ENCODE data around the gene RIPOR1. TPM values are rescaled to one million over a fixed set of nuclear protein-coding genes. Genes with fewer than 3 reads are reported as not detected.

Gene RIPOR1
- polyA plus RNA-seq, 1 of the 3 experiments (the other 2 are of a cell fraction), result 24.7 TPM

DNA sequence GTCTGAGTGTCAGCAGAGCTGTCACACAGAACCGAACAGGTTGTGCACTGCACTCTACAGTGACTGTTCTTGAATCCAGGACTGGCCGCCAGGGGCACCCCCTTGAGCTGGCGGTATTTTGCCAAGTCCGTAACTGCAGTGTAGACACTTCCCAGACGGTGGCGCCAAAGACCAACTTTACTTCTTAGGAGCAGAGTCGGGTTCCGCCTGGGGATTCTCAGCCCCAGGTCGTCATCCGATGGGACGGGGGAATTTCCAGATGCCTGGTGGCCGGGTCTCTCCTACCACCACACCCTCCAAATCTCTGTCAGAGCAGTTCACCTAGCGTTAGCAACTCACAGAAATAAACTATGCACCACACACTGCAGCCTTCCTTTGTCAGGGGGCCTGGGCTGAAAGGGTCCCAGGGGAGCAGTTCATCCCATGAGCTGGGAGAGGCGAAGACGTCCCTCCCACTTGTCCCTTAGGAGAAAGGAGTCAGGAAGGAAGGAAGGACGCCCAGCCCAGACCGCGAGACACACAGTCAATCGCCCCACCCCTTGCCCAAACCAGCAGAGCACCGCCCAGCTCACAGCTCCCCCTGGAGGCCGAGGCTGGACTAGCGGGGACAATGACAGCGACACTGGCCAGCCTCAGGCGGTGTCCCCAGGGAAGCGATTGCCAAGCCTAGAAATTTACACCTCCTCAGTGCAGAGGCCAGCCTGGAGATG, 7.4 kb upstream of the RIPOR1 start:
- peak overlapping the region; percentile 99 for H3K4me2 ChIP-seq
- H3F3A ChIP-seq (replicated peaks; ENCODE audit: insufficient read depth), result peaks cover 16% of the 10 kb centered on the region
- peaks cover 3 to 5% of the 10 kb centered on the region in 2 experiments; a peak in 2 of 4 replicates for H3K4me1 ChIP-seq (ENCODE audit: control insufficient read depth in 1 of 2, insufficient read depth in 2 of 2, low read depth in 1 of 2, low read length in 1 of 2)
- H2AFZ ChIP-seq (ENCODE audit: low read depth), result peak overlapping the region; percentile 99
- H3K79me2 ChIP-seq (ENCODE audit: insufficient read depth), result no peaks in the 10 kb centered on the region
- DNase-seq, result peak; percentile 89
- peak overlapping the region; percentile 52 to 73 for H3K4me3 ChIP-seq (ENCODE audit: low read depth in 2 of 2, low read length in 1 of 2)
- H3K9me3 ChIP-seq, result no peaks in the 10 kb centered on the region
- POLR2A ChIA-PET, result interaction anchor here (0.6 to 2.3 kb wide), 5 partner anchors 9 to 350 kb away, joined by 3 to 10 read pairs (median 5); partner anchors contain the start of gene ATP6V0D1
- H4K20me1 ChIP-seq (ENCODE audit: insufficient read depth), result no peaks in the 10 kb centered on the region
- under 1% methylated on average over 23 of the region's 25 CpGs for WGBS (ENCODE audit: low lambda C conversion rate)
- no peaks in the 10 kb centered on the region for H3K9me2 ChIP-seq
- CTCF ChIA-PET, result interaction anchor here (0.6 to 9.3 kb wide), 92 partner anchors 9 to 808 kb away, joined by 3 to 246 read pairs (median 5); partner anchors contain the start of genes ACD, ATP6V0D1, C16orf86 and CARMIL2
- H3K27me3 ChIP-seq (ENCODE audit: insufficient read depth), result no peaks in the 10 kb centered on the region
- H3K36me3 ChIP-seq (replicated peaks in 1 of 2; ENCODE audit: control insufficient read depth in 1 of 2, insufficient read depth in 2 of 2, low read length in 1 of 2), result no peaks in the 10 kb centered on the region
- H3K9ac ChIP-seq, result peak overlapping the region; percentile 74; the same call in 1 of the 2 replicates
- peak overlapping the region; percentile 86 to 91 for H3K27ac ChIP-seq (ENCODE audit: low read depth in 2 of 2, low read length in 1 of 2)
- TF ChIP-seq SIN3A (IDR thresholded peaks at IDR 0.05; ENCODE audit: borderline replicate concordance, low read depth, low read length) (peak; percentile 76; the same call in 1 of the 2 replicates), TAF1 (IDR thresholded peaks at IDR 0.05; ENCODE audit: borderline replicate concordance, low read depth, low read length) (no peak), RCOR1 (IDR thresholded peaks at IDR 0.05; ENCODE audit: low read length) (0 out of 2 replicates have a peak, but pooled peaks have one; percentile 49), EZH2phosphoT487 (IDR thresholded peaks at IDR 0.05; ENCODE audit: borderline replicate concordance, low read depth) (no peak), TCF12 (IDR thresholded peaks at IDR 0.05) (peak; percentile 38; the same call in 1 of the 2 replicates), GATA2 (CRISPR knock-in tag; IDR thresholded peaks at IDR 0.05) (no peak), GABPA (IDR thresholded peaks at IDR 0.05; ENCODE audit: low read depth) (no peak), RXRA (IDR thresholded peaks at IDR 0.05; ENCODE audit: borderline replicate concordance, low read depth) (no peak), POLR2AphosphoS5 (IDR thresholded peaks at IDR 0.05; ENCODE audit: low read depth, low read length) (0 out of 2 replicates have a peak, but pooled peaks have one; percentile 19), EP300 (IDR thresholded peaks at IDR 0.05; ENCODE audit: borderline replicate concordance in 1 of 2, low read depth in 1 of 2, low read length in 1 of 2) (peak in 1 of 2 experiments; percentile 2; a peak in 1 of 4 replicates), ELF1 (IDR thresholded peaks at IDR 0.05) (no peak), SMC3 (IDR thresholded peaks at IDR 0.05; ENCODE audit: low read depth, low read length) (peak; percentile 78), MXI1 (IDR thresholded peaks at IDR 0.05; ENCODE audit: low read depth, low read length) (no peak; the same call in 1 of the 2 replicates), NFIC (IDR thresholded peaks at IDR 0.05; ENCODE audit: borderline replicate concordance) (0 out of 2 replicates have a peak, but pooled peaks have one; percentile 13), RAD21 (IDR thresholded peaks at IDR 0.05; ENCODE audit: low read length) (peak; percentile 94), JUND (IDR thresholded peaks at IDR 0.05) (no peak), CHD2 (IDR thresholded peaks at IDR 0.05; ENCODE audit: low read length, partially characterized antibody) (peak; percentile 46), FOSL2 (IDR thresholded peaks at IDR 0.05; ENCODE audit: borderline replicate concordance, low read depth) (0 out of 2 replicates have a peak, but pooled peaks have one; percentile 5), YY1 (IDR thresholded peaks at IDR 0.05; ENCODE audit: low read depth) (no peak), FOXJ3 (CRISPR knock-in tag; IDR thresholded peaks at IDR 0.05) (no peak)
- TF ChIP-seq, protein P1, sequence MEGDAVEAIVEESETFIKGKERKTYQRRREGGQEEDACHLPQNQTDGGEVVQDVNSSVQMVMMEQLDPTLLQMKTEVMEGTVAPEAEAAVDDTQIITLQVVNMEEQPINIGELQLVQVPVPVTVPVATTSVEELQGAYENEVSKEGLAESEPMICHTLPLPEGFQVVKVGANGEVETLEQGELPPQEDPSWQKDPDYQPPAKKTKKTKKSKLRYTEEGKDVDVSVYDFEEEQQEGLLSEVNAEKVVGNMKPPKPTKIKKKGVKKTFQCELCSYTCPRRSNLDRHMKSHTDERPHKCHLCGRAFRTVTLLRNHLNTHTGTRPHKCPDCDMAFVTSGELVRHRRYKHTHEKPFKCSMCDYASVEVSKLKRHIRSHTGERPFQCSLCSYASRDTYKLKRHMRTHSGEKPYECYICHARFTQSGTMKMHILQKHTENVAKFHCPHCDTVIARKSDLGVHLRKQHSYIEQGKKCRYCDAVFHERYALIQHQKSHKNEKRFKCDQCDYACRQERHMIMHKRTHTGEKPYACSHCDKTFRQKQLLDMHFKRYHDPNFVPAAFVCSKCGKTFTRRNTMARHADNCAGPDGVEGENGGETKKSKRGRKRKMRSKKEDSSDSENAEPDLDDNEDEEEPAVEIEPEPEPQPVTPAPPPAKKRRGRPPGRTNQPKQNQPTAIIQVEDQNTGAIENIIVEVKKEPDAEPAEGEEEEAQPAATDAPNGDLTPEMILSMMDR (IDR thresholded peaks at IDR 0.05), result peak; percentile 84
- TF ChIP-seq, protein P2, sequence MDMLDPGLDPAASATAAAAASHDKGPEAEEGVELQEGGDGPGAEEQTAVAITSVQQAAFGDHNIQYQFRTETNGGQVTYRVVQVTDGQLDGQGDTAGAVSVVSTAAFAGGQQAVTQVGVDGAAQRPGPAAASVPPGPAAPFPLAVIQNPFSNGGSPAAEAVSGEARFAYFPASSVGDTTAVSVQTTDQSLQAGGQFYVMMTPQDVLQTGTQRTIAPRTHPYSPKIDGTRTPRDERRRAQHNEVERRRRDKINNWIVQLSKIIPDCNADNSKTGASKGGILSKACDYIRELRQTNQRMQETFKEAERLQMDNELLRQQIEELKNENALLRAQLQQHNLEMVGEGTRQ (IDR thresholded peaks at IDR 0.05; ENCODE audit: borderline replicate concordance, low read depth, low read length), result no peak
- TF ChIP-seq, protein P3, sequence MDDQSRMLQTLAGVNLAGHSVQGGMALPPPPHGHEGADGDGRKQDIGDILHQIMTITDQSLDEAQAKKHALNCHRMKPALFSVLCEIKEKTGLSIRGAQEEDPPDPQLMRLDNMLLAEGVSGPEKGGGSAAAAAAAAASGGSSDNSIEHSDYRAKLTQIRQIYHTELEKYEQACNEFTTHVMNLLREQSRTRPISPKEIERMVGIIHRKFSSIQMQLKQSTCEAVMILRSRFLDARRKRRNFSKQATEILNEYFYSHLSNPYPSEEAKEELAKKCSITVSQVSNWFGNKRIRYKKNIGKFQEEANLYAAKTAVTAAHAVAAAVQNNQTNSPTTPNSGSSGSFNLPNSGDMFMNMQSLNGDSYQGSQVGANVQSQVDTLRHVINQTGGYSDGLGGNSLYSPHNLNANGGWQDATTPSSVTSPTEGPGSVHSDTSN (IDR thresholded peaks at IDR 0.05), result 0 out of 2 replicates have a peak, but pooled peaks have one; percentile 8
- TF ChIP-seq, protein P4, sequence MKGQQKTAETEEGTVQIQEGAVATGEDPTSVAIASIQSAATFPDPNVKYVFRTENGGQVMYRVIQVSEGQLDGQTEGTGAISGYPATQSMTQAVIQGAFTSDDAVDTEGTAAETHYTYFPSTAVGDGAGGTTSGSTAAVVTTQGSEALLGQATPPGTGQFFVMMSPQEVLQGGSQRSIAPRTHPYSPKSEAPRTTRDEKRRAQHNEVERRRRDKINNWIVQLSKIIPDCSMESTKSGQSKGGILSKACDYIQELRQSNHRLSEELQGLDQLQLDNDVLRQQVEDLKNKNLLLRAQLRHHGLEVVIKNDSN (IDR thresholded peaks at IDR 0.05; ENCODE audit: borderline replicate concordance, low read depth), result no peak
- TF ChIP-seq, protein P5, sequence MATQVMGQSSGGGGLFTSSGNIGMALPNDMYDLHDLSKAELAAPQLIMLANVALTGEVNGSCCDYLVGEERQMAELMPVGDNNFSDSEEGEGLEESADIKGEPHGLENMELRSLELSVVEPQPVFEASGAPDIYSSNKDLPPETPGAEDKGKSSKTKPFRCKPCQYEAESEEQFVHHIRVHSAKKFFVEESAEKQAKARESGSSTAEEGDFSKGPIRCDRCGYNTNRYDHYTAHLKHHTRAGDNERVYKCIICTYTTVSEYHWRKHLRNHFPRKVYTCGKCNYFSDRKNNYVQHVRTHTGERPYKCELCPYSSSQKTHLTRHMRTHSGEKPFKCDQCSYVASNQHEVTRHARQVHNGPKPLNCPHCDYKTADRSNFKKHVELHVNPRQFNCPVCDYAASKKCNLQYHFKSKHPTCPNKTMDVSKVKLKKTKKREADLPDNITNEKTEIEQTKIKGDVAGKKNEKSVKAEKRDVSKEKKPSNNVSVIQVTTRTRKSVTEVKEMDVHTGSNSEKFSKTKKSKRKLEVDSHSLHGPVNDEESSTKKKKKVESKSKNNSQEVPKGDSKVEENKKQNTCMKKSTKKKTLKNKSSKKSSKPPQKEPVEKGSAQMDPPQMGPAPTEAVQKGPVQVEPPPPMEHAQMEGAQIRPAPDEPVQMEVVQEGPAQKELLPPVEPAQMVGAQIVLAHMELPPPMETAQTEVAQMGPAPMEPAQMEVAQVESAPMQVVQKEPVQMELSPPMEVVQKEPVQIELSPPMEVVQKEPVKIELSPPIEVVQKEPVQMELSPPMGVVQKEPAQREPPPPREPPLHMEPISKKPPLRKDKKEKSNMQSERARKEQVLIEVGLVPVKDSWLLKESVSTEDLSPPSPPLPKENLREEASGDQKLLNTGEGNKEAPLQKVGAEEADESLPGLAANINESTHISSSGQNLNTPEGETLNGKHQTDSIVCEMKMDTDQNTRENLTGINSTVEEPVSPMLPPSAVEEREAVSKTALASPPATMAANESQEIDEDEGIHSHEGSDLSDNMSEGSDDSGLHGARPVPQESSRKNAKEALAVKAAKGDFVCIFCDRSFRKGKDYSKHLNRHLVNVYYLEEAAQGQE (IDR thresholded peaks at IDR 0.05; ENCODE audit: low read depth, low read length), result peak; percentile 17; the same call in 1 of the 2 replicates

Data from SK-N-SH (cell line).